ENCODE measurements around the gene ZNF106.

ZNF106 gene

DNA sequence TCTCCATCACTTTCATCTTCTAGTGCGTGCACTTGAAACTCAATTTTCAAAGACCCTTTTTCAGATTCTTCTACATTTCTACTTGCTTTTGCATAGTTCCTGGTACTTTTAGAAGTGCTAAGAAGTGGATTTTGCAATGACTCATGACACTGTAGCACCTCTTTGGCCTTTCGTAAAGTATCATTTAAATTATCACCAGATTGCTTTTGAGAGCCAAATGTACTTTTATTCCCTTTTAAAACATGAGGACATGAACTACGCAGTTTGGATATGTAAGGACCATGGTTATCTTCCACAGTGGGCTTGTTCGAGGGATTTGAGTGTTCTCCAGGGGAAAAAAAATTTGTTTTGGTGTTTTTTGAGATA is 40.5 kb downstream of the ZNF106 start:
- ATAC-seq: no peak
- TF ChIP-seq, protein P1, sequence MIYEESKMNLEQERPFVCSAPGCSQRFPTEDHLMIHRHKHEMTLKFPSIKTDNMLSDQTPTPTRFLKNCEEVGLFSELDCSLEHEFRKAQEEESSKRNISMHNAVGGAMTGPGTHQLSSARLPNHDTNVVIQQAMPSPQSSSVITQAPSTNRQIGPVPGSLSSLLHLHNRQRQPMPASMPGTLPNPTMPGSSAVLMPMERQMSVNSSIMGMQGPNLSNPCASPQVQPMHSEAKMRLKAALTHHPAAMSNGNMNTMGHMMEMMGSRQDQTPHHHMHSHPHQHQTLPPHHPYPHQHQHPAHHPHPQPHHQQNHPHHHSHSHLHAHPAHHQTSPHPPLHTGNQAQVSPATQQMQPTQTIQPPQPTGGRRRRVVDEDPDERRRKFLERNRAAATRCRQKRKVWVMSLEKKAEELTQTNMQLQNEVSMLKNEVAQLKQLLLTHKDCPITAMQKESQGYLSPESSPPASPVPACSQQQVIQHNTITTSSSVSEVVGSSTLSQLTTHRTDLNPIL (CRISPR knock-in tag; IDR thresholded peaks at IDR 0.05; ENCODE audit: low read depth): no peak
- TF ChIP-seq ISL1 (CRISPR knock-in tag; IDR thresholded peaks at IDR 0.05) (no peak), ZNF565 (CRISPR knock-in tag; conservative IDR thresholded peaks at IDR 0.05; ENCODE audit: low read depth) (no peak), CSDC2 (CRISPR knock-in tag; IDR thresholded peaks at IDR 0.05) (no peak), RARB (CRISPR knock-in tag; IDR thresholded peaks at IDR 0.05) (no peak), BACH2 (CRISPR knock-in tag; IDR thresholded peaks at IDR 0.05; ENCODE audit: borderline replicate concordance) (no peak), ESRRG (CRISPR knock-in tag; IDR thresholded peaks at IDR 0.05) (no peak), GLIS3 (CRISPR knock-in tag; IDR thresholded peaks at IDR 0.05) (no peak), TCF4 (CRISPR knock-in tag; IDR thresholded peaks at IDR 0.05; ENCODE audit: borderline replicate concordance) (no peak), ZFP3 (CRISPR knock-in tag; IDR thresholded peaks at IDR 0.05) (no peak), ARNTL (CRISPR knock-in tag; IDR thresholded peaks at IDR 0.05; ENCODE audit: borderline replicate concordance, low read depth) (no peak), ZC3H10 (CRISPR knock-in tag; IDR thresholded peaks at IDR 0.05) (no peak), ZNF70 (CRISPR knock-in tag; IDR thresholded peaks at IDR 0.05) (no peak), TOX (CRISPR knock-in tag; IDR thresholded peaks at IDR 0.05; ENCODE audit: borderline replicate concordance) (no peak), SNAI2 (CRISPR knock-in tag; IDR thresholded peaks at IDR 0.05) (no peak)
- TF ChIP-seq, protein P2, sequence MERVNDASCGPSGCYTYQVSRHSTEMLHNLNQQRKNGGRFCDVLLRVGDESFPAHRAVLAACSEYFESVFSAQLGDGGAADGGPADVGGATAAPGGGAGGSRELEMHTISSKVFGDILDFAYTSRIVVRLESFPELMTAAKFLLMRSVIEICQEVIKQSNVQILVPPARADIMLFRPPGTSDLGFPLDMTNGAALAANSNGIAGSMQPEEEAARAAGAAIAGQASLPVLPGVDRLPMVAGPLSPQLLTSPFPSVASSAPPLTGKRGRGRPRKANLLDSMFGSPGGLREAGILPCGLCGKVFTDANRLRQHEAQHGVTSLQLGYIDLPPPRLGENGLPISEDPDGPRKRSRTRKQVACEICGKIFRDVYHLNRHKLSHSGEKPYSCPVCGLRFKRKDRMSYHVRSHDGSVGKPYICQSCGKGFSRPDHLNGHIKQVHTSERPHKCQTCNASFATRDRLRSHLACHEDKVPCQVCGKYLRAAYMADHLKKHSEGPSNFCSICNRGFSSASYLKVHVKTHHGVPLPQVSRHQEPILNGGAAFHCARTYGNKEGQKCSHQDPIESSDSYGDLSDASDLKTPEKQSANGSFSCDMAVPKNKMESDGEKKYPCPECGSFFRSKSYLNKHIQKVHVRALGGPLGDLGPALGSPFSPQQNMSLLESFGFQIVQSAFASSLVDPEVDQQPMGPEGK (CRISPR knock-in tag; IDR thresholded peaks at IDR 0.05; ENCODE audit: borderline replicate concordance): no peak
- TF ChIP-seq, protein P3, sequence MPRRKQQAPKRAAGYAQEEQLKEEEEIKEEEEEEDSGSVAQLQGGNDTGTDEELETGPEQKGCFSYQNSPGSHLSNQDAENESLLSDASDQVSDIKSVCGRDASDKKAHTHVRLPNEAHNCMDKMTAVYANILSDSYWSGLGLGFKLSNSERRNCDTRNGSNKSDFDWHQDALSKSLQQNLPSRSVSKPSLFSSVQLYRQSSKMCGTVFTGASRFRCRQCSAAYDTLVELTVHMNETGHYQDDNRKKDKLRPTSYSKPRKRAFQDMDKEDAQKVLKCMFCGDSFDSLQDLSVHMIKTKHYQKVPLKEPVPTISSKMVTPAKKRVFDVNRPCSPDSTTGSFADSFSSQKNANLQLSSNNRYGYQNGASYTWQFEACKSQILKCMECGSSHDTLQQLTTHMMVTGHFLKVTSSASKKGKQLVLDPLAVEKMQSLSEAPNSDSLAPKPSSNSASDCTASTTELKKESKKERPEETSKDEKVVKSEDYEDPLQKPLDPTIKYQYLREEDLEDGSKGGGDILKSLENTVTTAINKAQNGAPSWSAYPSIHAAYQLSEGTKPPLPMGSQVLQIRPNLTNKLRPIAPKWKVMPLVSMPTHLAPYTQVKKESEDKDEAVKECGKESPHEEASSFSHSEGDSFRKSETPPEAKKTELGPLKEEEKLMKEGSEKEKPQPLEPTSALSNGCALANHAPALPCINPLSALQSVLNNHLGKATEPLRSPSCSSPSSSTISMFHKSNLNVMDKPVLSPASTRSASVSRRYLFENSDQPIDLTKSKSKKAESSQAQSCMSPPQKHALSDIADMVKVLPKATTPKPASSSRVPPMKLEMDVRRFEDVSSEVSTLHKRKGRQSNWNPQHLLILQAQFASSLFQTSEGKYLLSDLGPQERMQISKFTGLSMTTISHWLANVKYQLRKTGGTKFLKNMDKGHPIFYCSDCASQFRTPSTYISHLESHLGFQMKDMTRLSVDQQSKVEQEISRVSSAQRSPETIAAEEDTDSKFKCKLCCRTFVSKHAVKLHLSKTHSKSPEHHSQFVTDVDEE (CRISPR knock-in tag; IDR thresholded peaks at IDR 0.05): no peak
- TF ChIP-seq, protein P4, sequence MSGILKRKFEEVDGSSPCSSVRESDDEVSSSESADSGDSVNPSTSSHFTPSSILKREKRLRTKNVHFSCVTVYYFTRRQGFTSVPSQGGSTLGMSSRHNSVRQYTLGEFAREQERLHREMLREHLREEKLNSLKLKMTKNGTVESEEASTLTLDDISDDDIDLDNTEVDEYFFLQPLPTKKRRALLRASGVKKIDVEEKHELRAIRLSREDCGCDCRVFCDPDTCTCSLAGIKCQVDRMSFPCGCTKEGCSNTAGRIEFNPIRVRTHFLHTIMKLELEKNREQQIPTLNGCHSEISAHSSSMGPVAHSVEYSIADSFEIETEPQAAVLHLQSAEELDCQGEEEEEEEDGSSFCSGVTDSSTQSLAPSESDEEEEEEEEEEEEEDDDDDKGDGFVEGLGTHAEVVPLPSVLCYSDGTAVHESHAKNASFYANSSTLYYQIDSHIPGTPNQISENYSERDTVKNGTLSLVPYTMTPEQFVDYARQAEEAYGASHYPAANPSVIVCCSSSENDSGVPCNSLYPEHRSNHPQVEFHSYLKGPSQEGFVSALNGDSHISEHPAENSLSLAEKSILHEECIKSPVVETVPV (CRISPR knock-in tag; IDR thresholded peaks at IDR 0.05): no peak
- TF ChIP-seq, protein P5, sequence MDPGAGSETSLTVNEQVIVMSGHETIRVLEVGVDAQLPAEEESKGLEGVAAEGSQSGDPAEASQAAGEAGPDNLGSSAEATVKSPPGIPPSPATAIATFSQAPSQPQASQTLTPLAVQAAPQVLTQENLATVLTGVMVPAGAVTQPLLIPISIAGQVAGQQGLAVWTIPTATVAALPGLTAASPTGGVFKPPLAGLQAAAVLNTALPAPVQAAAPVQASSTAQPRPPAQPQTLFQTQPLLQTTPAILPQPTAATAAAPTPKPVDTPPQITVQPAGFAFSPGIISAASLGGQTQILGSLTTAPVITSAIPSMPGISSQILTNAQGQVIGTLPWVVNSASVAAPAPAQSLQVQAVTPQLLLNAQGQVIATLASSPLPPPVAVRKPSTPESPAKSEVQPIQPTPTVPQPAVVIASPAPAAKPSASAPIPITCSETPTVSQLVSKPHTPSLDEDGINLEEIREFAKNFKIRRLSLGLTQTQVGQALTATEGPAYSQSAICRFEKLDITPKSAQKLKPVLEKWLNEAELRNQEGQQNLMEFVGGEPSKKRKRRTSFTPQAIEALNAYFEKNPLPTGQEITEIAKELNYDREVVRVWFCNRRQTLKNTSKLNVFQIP (CRISPR knock-in tag; IDR thresholded peaks at IDR 0.05; ENCODE audit: borderline replicate concordance, low read depth): no peak

DNA sequence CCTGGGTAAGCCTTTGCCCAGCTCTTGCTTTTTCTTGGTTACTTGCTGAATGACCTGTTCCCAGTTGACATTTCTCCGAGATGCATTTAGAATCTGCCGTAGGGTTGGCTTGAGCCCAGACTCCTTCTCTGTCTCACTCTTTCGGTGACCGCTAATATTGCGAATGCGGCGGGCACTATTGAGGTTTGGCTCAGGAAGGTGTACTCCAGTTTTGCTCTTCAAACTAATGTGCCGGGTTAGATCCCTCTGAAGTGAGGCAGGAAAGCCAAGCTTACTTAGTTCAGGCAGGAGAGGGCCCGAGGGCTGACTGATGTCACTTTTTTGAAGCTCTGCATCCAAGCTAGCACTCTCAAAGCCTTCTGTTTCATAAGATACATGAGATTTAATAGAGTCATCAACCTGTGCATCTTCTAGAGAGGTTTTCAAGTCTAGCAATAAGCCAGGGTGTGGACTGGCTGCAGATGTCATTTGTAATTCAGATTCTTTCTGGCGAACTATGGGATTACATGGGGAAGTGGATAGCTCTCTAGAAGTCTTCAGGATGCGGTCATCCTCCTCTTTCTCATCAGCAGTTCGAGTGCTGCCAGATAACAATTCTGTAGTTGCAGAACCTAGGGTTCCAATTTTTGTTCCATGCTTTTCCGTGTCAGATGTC is 41.0 kb downstream of the ZNF106 start:
- no peak for ATAC-seq
- TF ChIP-seq TOX (CRISPR knock-in tag; IDR thresholded peaks at IDR 0.05; ENCODE audit: borderline replicate concordance): no peak
- no peak for TF ChIP-seq RARB (CRISPR knock-in tag; IDR thresholded peaks at IDR 0.05)
- no peak for TF ChIP-seq ZFP3 (CRISPR knock-in tag; IDR thresholded peaks at IDR 0.05)
- TF ChIP-seq GLIS3 (CRISPR knock-in tag; IDR thresholded peaks at IDR 0.05): no peak
- TF ChIP-seq, protein P2 (CRISPR knock-in tag; IDR thresholded peaks at IDR 0.05; ENCODE audit: borderline replicate concordance): no peak
- no peak for TF ChIP-seq ISL1 (CRISPR knock-in tag; IDR thresholded peaks at IDR 0.05)
- TF ChIP-seq, protein P3 (CRISPR knock-in tag; IDR thresholded peaks at IDR 0.05): no peak
- TF ChIP-seq ESRRG (CRISPR knock-in tag; IDR thresholded peaks at IDR 0.05): no peak
- TF ChIP-seq ZNF70 (CRISPR knock-in tag; IDR thresholded peaks at IDR 0.05): no peak
- TF ChIP-seq, protein P1 (CRISPR knock-in tag; IDR thresholded peaks at IDR 0.05; ENCODE audit: low read depth): no peak
- TF ChIP-seq, protein P5 (CRISPR knock-in tag; IDR thresholded peaks at IDR 0.05; ENCODE audit: borderline replicate concordance, low read depth): no peak
- TF ChIP-seq ZFP30 (CRISPR knock-in tag; IDR thresholded peaks at IDR 0.05): no peak
- no peak for TF ChIP-seq ZNF565 (CRISPR knock-in tag; conservative IDR thresholded peaks at IDR 0.05; ENCODE audit: low read depth)
- no peak for TF ChIP-seq ZC3H10 (CRISPR knock-in tag; IDR thresholded peaks at IDR 0.05)
